Uterus (tissue), 4 donors: ENCODE data around the gene AGBL5. TPM values are rescaled to one million over a fixed set of nuclear protein-coding genes. Genes with fewer than 3 reads are reported as not detected.

ENCODE experiments used
- DNase-seq, 2 donors: peaks; one replicate each; pipeline ENCODE4 v3.0.0-alpha.2; 2019 to 2020
- H3K27ac ChIP-seq, 2 donors: fragments of 200-600 bp; sonication (generic); 1 replicate in 1 of 2; 2 replicates in 1 of 2; pipeline ENCODE4 v1.5.1; 2016 to 2018
- H3K27me3 ChIP-seq, 2 donors: fragments of 200-600 bp; sonication (generic); one replicate each; pipeline ENCODE4 v1.5.1; 2018 to 2019; ENCODE audit warnings: control low read depth in 1 of 2
- H3K36me3 ChIP-seq, 2 donors: fragments of 200-600 bp; sonication (generic); one replicate each; pipeline ENCODE4 v1.5.1; 2019; ENCODE audit warnings: control low read depth in 1 of 2
- H3K4me1 ChIP-seq, 2 donors: fragments of 200-600 bp; sonication (generic); one replicate each; pipeline ENCODE4 v1.5.1; 2018 to 2019; ENCODE audit warnings: control low read depth in 1 of 2
- H3K4me3 ChIP-seq, 2 donors: fragments of 200-600 bp; sonication (generic); 1 replicate in 1 of 2; 2 replicates in 1 of 2; pipeline ENCODE4 v1.5.1; 2018 to 2019; ENCODE audit warnings: mild to moderate bottlenecking in 1 of 2
- H3K9me3 ChIP-seq, 2 donors: fragments of 200-600 bp; sonication (generic); one replicate each; pipeline ENCODE4 v1.5.1; 2019; ENCODE audit warnings: control low read depth in 1 of 2
- CTCF ChIP-seq, 4 experiments: fragments of 200-600 bp in 2 of 4; fragments of 450-650 bp in 2 of 4; sonication (generic) in 2 of 4; IDR thresholded peaks; one replicate each; pipeline ENCODE4 v1.5.1; 2016 to 2019; ENCODE audit warnings: antibody characterized with exemption in 4 of 4, mild to moderate bottlenecking in 2 of 4, moderate library complexity in 1 of 4
- POLR2A ChIP-seq, 2 donors: fragments of 450-650 bp; IDR thresholded peaks; one replicate each; pipeline ENCODE4 v1.6.1; 2016; ENCODE audit warnings: antibody characterized with exemption in 2 of 2, mild to moderate bottlenecking in 1 of 2, moderate library complexity in 1 of 2
- intact Hi-C: fragments of 100-400 bp; cut with DNase I; formaldehyde crosslinking; loops from one replicate; pipeline ENCODE4 v1.15.1; 2023; ENCODE audit warnings: low total_unique reads
- total RNA-seq, 4 donors: library from RNA; depleted of rRNA in 3 of 4; stranded (reverse); fragments of >200 nt in 3 of 4; gene quantifications; one replicate each; pipeline versions ENCODE4 v1.1.0 to v1.2.4, GENCODE V29; 2014 to 2023
- donor health status: DM: yes; HTN: yes; CAD: no.

The AGBL5 gene
- total RNA-seq, 4 donors from 2014 or later, result 0.77 to 26.2 (median 10.8) TPM

DNA sequence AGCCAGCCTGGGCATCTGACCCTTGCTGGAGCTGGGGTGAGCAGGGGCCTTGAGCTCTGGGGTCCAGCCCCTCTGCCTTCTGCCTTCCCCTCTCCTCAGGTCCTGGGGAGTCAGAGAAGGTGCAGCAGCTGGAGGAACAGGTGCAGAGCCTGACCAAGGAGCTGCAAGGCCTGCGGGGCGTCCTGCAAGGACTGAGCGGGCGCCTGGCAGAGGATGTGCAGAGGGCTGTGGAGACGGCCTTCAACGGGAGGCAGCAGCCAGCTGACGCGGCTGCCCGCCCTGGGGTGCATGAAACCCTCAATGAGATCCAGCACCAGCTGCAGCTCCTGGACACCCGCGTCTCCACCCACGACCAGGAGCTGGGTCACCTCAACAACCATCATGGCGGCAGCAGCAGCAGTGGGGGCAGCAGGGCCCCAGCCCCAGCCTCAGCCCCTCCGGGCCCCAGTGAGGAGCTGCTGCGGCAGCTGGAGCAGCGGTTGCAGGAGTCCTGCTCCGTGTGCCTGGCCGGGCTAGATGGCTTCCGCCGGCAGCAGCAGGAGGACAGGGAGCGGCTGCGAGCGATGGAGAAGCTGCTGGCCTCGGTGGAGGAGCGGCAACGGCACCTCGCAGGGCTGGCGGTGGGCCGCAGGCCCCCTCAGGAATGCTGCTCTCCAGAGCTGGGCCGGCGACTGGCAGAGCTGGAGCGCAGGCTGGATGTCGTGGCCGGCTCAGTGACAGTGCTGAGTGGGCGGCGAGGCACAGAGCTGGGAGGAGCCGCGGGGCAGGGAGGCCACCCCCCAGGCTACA is 30.7 kb downstream of the AGBL5 start:
- Histone ChIP-seq H3K9me3 (no peaks in the 10 kb centered on the region), H3K27ac (peak overlapping the region; percentile 51 to 55), H3K4me3 (no peak overlapping the region), H3K36me3 (no peaks in the 10 kb centered on the region), H3K4me1 (peaks cover 5 to 19% of the 10 kb centered on the region in 2 donors), H3K27me3 (no peaks in the 10 kb centered on the region)
- intact Hi-C loops, result no loop called here
- peak in 1 of 2 donors; percentile 11 for DNase-seq
- TF ChIP-seq CTCF (IDR thresholded peaks at IDR 0.05) (no peak), POLR2A (IDR thresholded peaks at IDR 0.05) (no peak)

DNA sequence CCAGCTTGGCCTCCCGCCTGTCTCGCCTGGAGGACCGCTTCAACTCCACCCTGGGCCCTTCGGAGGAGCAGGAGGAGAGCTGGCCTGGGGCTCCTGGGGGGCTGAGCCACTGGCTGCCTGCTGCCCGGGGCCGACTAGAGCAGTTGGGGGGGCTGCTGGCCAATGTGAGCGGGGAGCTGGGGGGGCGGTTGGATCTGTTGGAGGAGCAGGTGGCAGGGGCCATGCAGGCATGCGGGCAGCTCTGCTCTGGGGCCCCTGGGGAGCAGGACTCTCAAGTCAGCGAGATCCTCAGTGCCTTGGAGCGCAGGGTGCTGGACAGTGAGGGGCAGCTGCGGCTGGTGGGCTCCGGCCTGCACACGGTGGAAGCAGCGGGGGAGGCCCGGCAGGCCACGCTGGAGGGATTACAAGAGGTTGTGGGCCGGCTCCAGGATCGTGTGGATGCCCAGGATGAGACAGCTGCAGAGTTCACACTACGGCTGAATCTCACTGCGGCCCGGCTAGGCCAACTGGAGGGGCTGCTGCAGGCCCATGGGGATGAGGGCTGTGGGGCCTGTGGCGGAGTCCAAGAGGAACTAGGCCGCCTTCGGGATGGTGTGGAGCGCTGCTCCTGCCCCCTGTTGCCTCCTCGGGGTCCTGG is 31.4 kb downstream of the AGBL5 start:
- no peaks in the 10 kb centered on the region for H3K36me3 ChIP-seq
- H3K27ac ChIP-seq, result no peak overlapping the region
- peaks cover 5 to 23% of the 10 kb centered on the region in 2 donors for H3K4me1 ChIP-seq
- TF ChIP-seq POLR2A (IDR thresholded peaks at IDR 0.05), result no peak
- TF ChIP-seq CTCF (IDR thresholded peaks at IDR 0.05), result no peak
- H3K27me3 ChIP-seq, result no peaks in the 10 kb centered on the region
- DNase-seq, result peak in 1 of 2 donors; percentile 24
- intact Hi-C loops, result no loop called here
- no peak overlapping the region for H3K4me3 ChIP-seq
- H3K9me3 ChIP-seq, result no peaks in the 10 kb centered on the region

- Histone ChIP-seq H3K4me1 (peaks cover 5 to 23% of the 10 kb centered on the region in 2 donors), H3K4me3 (no peak overlapping the region), H3K27ac (no peak overlapping the region), H3K9me3 (no peaks in the 10 kb centered on the region), H3K36me3 (no peaks in the 10 kb centered on the region), H3K27me3 (no peaks in the 10 kb centered on the region)
- intact Hi-C loops, result no loop called here
- peak in 1 of 2 donors; percentile 17 for DNase-seq
- TF ChIP-seq POLR2A (IDR thresholded peaks at IDR 0.05), result no peak
- no peak for TF ChIP-seq CTCF (IDR thresholded peaks at IDR 0.05)
Observed at GRCh38 chr2:27083410-27084296, 32.2 kb downstream of the AGBL5 start.

DNA sequence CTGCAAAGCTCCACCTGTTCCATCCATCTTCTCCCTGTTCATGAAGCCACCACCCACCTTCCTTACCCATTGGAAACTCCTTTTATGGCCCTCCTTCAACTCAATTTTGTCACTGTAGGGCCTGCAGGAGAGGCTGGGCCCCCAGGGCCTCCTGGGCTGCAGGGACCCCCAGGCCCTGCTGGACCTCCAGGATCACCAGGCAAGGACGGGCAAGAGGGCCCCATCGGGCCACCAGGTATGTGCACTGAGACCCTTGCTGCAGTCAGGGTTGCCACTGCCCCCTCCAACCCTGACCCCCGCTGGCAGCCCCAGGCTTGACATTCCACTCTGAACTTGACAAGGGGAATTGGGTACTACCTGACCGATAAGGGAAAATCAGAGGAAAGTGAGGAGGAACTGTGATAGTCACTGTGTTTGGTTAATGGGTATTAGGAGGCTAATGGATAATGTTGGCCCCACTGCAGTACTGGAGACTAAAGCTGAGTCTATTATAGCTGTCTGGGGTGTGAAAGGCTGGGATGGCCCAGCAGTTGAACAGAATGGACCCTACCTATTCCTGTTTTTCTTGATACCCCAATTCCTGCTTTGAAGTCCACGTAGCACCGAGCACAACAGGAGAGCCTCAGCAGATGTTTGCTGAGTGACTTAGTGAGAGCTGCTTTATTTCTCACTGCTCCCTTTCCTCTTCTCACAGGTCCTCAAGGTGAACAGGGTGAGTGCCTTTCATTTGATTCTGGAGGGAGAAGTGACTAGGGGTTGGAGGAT is 33.0 kb downstream of the AGBL5 start:
- peak overlapping the region in 1 of 2 donors; percentile 82 for H3K27ac ChIP-seq
- no peaks in the 10 kb centered on the region for H3K36me3 ChIP-seq
- H3K4me1 ChIP-seq, result peaks cover 5 to 23% of the 10 kb centered on the region in 2 donors
- TF ChIP-seq POLR2A (IDR thresholded peaks at IDR 0.05) (no peak), CTCF (IDR thresholded peaks at IDR 0.05) (no peak)
- H3K9me3 ChIP-seq, result no peaks in the 10 kb centered on the region
- no peak overlapping the region for H3K4me3 ChIP-seq
- intact Hi-C loops, result no loop called here
- H3K27me3 ChIP-seq, result no peaks in the 10 kb centered on the region
- DNase-seq, result peak in 1 of 2 donors; percentile 13
